Measurements from ENCODE around the gene KCNT2. TPM values are rescaled to one million over a fixed set of nuclear protein-coding genes. Genes with fewer than 3 reads are reported as not detected.

The KCNT2 gene
- total and polyA plus RNA-seq, 4 donors, result 1.7 to 11.2 (median 6.8) TPM

DNA sequence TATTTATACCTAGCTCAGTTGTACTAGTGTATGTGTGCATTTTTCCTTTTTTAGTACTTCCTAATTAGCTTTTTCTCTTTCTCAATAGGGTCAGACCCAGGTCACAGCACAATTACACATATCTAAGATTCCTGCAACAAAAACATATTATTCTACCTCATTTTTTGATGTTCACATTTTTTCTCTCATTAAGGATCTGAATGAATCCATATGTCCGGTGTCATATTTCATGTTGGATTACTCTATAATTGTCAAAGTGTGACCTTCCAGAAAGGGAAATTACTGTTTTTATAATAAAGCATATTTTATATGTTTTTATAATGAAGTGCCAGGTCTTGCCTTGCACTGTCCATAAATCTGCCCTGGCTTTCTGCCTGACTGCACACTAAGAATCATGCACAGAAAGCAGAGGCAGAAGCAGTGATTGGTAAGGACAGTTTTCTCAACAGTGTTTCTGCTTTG is 143.7 kb downstream of the KCNT2 start:
- Histone ChIP-seq H3K4me1 (ENCODE audit: control insufficient read depth in 4 of 4, insufficient read depth in 4 of 4, low read length in 3 of 4) (peaks cover 1 to 4% (median 3%) of the 10 kb centered on the region in 4 donors), H3K27ac (ENCODE audit: low read depth in 1 of 2, low read length in 2 of 2) (no peak overlapping the region), H3K9me3 (ENCODE audit: control insufficient read depth in 4 of 4, low read length in 3 of 4) (no peaks in the 10 kb centered on the region), H3K36me3 (ENCODE audit: control insufficient read depth in 4 of 4, insufficient read depth in 3 of 4, low read depth in 1 of 4, low read length in 3 of 4) (peaks cover 0 to 9% (median under 1%) of the 10 kb centered on the region in 4 donors), H3K9ac (ENCODE audit: low read depth in 1 of 2, low read length in 2 of 2) (no peak overlapping the region), H3K27me3 (ENCODE audit: control insufficient read depth in 4 of 4, insufficient read depth in 4 of 4, low read length in 3 of 4) (no peaks in the 10 kb centered on the region), H3K4me3 (ENCODE audit: low read depth in 1 of 3, low read length in 3 of 3) (no peak overlapping the region)
- WGBS, result 89% methylated on average over 1 of the region's 1 CpG
- no peak for DNase-seq (ENCODE audit: low spot score)
- TF ChIP-seq JUND (IDR thresholded peaks at IDR 0.05) (no peak), HNF4A (conservative IDR thresholded peaks at IDR 0.05) (no peak), RXRA (IDR thresholded peaks at IDR 0.05) (no peak), FOXA1 (IDR thresholded peaks at IDR 0.05) (no peak), YY1 (IDR thresholded peaks at IDR 0.05) (no peak), NR2F2 (IDR thresholded peaks at IDR 0.05) (no peak), HNF4G (IDR thresholded peaks at IDR 0.05) (no peak), CTCF (IDR thresholded peaks at IDR 0.05; ENCODE audit: low read depth, low read length, missing input control) (no peak), MAX (IDR thresholded peaks at IDR 0.05) (no peak), TAF1 (conservative IDR thresholded peaks at IDR 0.05) (no peak), RAD21 (IDR thresholded peaks at IDR 0.05) (no peak), GABPA (IDR thresholded peaks at IDR 0.05 in 1 of 2, conservative IDR thresholded peaks at IDR 0.05 in 1 of 2) (no peak), FOXA2 (IDR thresholded peaks at IDR 0.05) (no peak), EGR1 (IDR thresholded peaks at IDR 0.05; ENCODE audit: low read depth in 2 of 2) (no peak), REST (IDR thresholded peaks at IDR 0.05) (no peak), SP1 (IDR thresholded peaks at IDR 0.05) (no peak)
- TF ChIP-seq, protein P1, sequence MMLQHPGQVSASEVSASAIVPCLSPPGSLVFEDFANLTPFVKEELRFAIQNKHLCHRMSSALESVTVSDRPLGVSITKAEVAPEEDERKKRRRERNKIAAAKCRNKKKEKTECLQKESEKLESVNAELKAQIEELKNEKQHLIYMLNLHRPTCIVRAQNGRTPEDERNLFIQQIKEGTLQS (IDR thresholded peaks at IDR 0.05), result no peak
- TF ChIP-seq, protein P2, sequence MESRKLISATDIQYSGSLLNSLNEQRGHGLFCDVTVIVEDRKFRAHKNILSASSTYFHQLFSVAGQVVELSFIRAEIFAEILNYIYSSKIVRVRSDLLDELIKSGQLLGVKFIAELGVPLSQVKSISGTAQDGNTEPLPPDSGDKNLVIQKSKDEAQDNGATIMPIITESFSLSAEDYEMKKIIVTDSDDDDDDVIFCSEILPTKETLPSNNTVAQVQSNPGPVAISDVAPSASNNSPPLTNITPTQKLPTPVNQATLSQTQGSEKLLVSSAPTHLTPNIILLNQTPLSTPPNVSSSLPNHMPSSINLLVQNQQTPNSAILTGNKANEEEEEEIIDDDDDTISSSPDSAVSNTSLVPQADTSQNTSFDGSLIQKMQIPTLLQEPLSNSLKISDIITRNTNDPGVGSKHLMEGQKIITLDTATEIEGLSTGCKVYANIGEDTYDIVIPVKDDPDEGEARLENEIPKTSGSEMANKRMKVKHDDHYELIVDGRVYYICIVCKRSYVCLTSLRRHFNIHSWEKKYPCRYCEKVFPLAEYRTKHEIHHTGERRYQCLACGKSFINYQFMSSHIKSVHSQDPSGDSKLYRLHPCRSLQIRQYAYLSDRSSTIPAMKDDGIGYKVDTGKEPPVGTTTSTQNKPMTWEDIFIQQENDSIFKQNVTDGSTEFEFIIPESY (IDR thresholded peaks at IDR 0.05), result no peak

Data from liver (tissue), 9 donors.